Measurements from ENCODE around the gene SLC9A4.
"Not testable (repeated sequence)": the region's sequence is repeated elsewhere in the genome, so short reads cannot be mapped to it uniquely, and the experiment has no call there.

The SLC9A4 gene

GRCh38 chr2:102549027-102549426 lies 76.0 kb downstream of the SLC9A4 start:
- no peak for DNase-seq (ENCODE audit: low read depth)

- DNase-seq (ENCODE audit: low read depth), result no peak
These were observed 77.1 kb downstream of the SLC9A4 start for GRCh38 chr2:102550151-102550550.

- DNase-seq (ENCODE audit: low read depth), result no peak
These were observed 78.5 kb downstream of the SLC9A4 start for GRCh38 chr2:102551329-102552096.

GRCh38 chr2:102553601-102554000 lies 80.6 kb downstream of the SLC9A4 start:
- DNase-seq (ENCODE audit: low read depth), result no peak

- no peak for DNase-seq (ENCODE audit: low read depth)
These were observed 85.4 kb downstream of the SLC9A4 start for GRCh38 chr2:102558463-102558862.

GRCh38 chr2:102562542-102562941 lies 89.5 kb downstream of the SLC9A4 start:
- DNase-seq (ENCODE audit: low read depth), result not testable (repeated sequence)

GRCh38 chr2:102575888-102576287 lies 102.9 kb downstream of the SLC9A4 start:
- DNase-seq (ENCODE audit: low read depth), result no peak

- no peak for DNase-seq (ENCODE audit: low read depth)
These were observed 105.3 kb downstream of the SLC9A4 start for GRCh38 chr2:102578376-102578775.

GRCh38 chr2:102581911-102582310 lies 108.9 kb downstream of the SLC9A4 start:
- no peak for DNase-seq (ENCODE audit: low read depth)

- DNase-seq (ENCODE audit: low read depth), result no peak
These were observed 109.8 kb downstream of the SLC9A4 start for GRCh38 chr2:102582845-102583244.

All from HS-27A (cell line).